ENCODE results near the gene ADH5. TPM values are rescaled to one million over a fixed set of nuclear protein-coding genes. Genes with fewer than 3 reads are reported as not detected.
"Not testable (repeated sequence)": the region's sequence is repeated elsewhere in the genome, so short reads cannot be mapped to it uniquely, and the experiment has no call there.

The ADH5 gene
- total RNA-seq, 4 donors from 2014 or later: 55.1 to 94.3 (median 68.5) TPM

- intact Hi-C loops (cut with DNase I; ENCODE audit: low total_unique reads): no loop called here
- WGBS, 2 donors: 94 to 97% methylated on average over 2 of the region's 2 CpGs
- TF ChIP-seq POLR2A (IDR thresholded peaks at IDR 0.05): no peak
- no peak for TF ChIP-seq CTCF (IDR thresholded peaks at IDR 0.05)
- no peak overlapping the region for H3K4me3 ChIP-seq (ENCODE audit: low read depth, poor library complexity, severe bottlenecking)
- no peak for DNase-seq (ENCODE audit: low spot score in 2 of 2)
These were observed 14.0 kb upstream of the ADH5 start for GRCh38 chr4:99102634-99103033.

- WGBS, 2 donors: 64 to 86% methylated on average over 1 of the region's 1 CpG
- TF ChIP-seq CTCF (IDR thresholded peaks at IDR 0.05) (no peak), POLR2A (IDR thresholded peaks at IDR 0.05) (no peak)
- no peak overlapping the region for H3K4me3 ChIP-seq (ENCODE audit: low read depth, poor library complexity, severe bottlenecking)
- no peak for DNase-seq (ENCODE audit: low spot score in 2 of 2)
- intact Hi-C loops (cut with DNase I; ENCODE audit: low total_unique reads): no loop called here
These were observed 12.3 kb upstream of the ADH5 start for GRCh38 chr4:99100876-99101275.

GRCh38 chr4:99099814-99100213, 11.2 kb upstream of the ADH5 start:
- H3K4me3 ChIP-seq (ENCODE audit: low read depth, poor library complexity, severe bottlenecking); intact Hi-C loops (cut with DNase I; ENCODE audit: low total_unique reads); DNase-seq (ENCODE audit: low spot score in 2 of 2): not testable (repeated sequence)
- WGBS, 2 donors: 58 to 67% methylated on average over 5 of the region's 5 CpGs

GRCh38 chr4:99099311-99099710, 10.7 kb upstream of the ADH5 start:
- no peak overlapping the region for H3K4me3 ChIP-seq (ENCODE audit: low read depth, poor library complexity, severe bottlenecking)
- no peak for DNase-seq (ENCODE audit: low spot score in 2 of 2)
- WGBS, 2 donors: 87 to 96% methylated on average over 11 to 12 of the region's 12 CpGs
- TF ChIP-seq CTCF (IDR thresholded peaks at IDR 0.05) (no peak), POLR2A (IDR thresholded peaks at IDR 0.05) (no peak)
- intact Hi-C loops (cut with DNase I; ENCODE audit: low total_unique reads): no loop called here

GRCh38 chr4:99091841-99092240, 3.3 kb upstream of the ADH5 start:
- 56 to 58% methylated on average over 2 of the region's 2 CpGs for WGBS, 2 donors
- DNase-seq (ENCODE audit: low spot score in 2 of 2); H3K4me3 ChIP-seq (ENCODE audit: low read depth, poor library complexity, severe bottlenecking); intact Hi-C loops (cut with DNase I; ENCODE audit: low total_unique reads): not testable (repeated sequence)

- H3K4me3 ChIP-seq (ENCODE audit: low read depth, poor library complexity, severe bottlenecking): no peak overlapping the region
- intact Hi-C loops (cut with DNase I; ENCODE audit: low total_unique reads): no loop called here
- DNase-seq (ENCODE audit: low spot score in 2 of 2): no peak
- whole genome bisulfite sequencing, 2 donors: 24 to 29% methylated on average over 2 of the region's 2 CpGs
- TF ChIP-seq CTCF (IDR thresholded peaks at IDR 0.05) (no peak), POLR2A (IDR thresholded peaks at IDR 0.05) (no peak)
These were observed 2.6 kb upstream of the ADH5 start for GRCh38 chr4:99091216-99091575.

- no peak for TF ChIP-seq POLR2A (IDR thresholded peaks at IDR 0.05)
- no peak for TF ChIP-seq CTCF (IDR thresholded peaks at IDR 0.05)
- no peak overlapping the region for H3K4me3 ChIP-seq (ENCODE audit: low read depth, poor library complexity, severe bottlenecking)
- DNase-seq (ENCODE audit: low spot score in 2 of 2): no peak
- intact Hi-C loops (cut with DNase I; ENCODE audit: low total_unique reads): no loop called here
- WGBS, 2 donors: 45 to 46% methylated on average over 2 of the region's 2 CpGs
These were observed 2.1 kb upstream of the ADH5 start for GRCh38 chr4:99090481-99091215.
